H1 (cell line): ENCODE results near the gene INCENP. TPM values are rescaled to one million over a fixed set of nuclear protein-coding genes. Genes with fewer than 3 reads are reported as not detected.

ENCODE experiments used
- GABPA ChIP-seq: IDR thresholded peaks from 2 replicates; pipeline ENCODE4 v1.6.1; 2011; ENCODE audit warnings: mild to moderate bottlenecking, low read length, moderate library complexity, borderline replicate concordance; ENCODE audit not compliant: insufficient read depth
- RXRA ChIP-seq: IDR thresholded peaks from 2 replicates; pipeline ENCODE4 v1.6.1; 2011; ENCODE audit warnings: low read depth, mild to moderate bottlenecking, low read length, moderate library complexity; ENCODE audit not compliant: insufficient read depth
- SIN3A ChIP-seq, 2 experiments: IDR thresholded peaks in 1 of 2; conservative IDR thresholded peaks in 1 of 2; 2 replicates each; pipeline ENCODE4 v1.6.1; 2011 to 2012; ENCODE audit warnings: low read length in 2 of 2, improper control_type of control experiment in 1 of 2, low read depth in 1 of 2, mild to moderate bottlenecking in 1 of 2
- polyA plus RNA-seq, 7 experiments: library from polyadenylated mRNA; depleted of rRNA in 3 of 7; stranded (reverse) in 5 of 7; unstranded in 2 of 7; fragments of >200 nt in 5 of 7; fragments of 200-250 nt in 2 of 7; gene quantifications; 1 replicate in 5 of 7; 2 replicates in 1 of 7; 4 replicates in 1 of 7; pipeline versions ENCODE4 v1.2.1 to v1.2.3, GENCODE V29; 2011 to 2013; ENCODE audit warnings: missing spikeins in 2 of 7, mixed read lengths in 2 of 7
- total RNA-seq: library from RNA; stranded (reverse); fragmentation: NEBNext Ultra II Directional; extraction: Animal tissue kit (Norgen Biotek cat#: 25700); gene quantifications from 2 replicates; pipeline ENCODE4 v1.2.1, GENCODE V29; 2021
- TF ChIP-seq, protein P1 (sequence below): fragments of 300-600 bp; sonication (generic); IDR thresholded peaks from 2 replicates; pipeline ENCODE4 v1.7.1; 2012; ENCODE audit warnings: low read length, moderate library complexity, mild to moderate bottlenecking, inconsistent platforms; ENCODE audit not compliant: insufficient replicate concordance

Gene INCENP
- total and polyA plus RNA-seq, 2 of the 8 experiments (the other 6 are each of a cell fraction or from before 2014, with no cell fraction given), result 25.4 to 132 TPM

DNA sequence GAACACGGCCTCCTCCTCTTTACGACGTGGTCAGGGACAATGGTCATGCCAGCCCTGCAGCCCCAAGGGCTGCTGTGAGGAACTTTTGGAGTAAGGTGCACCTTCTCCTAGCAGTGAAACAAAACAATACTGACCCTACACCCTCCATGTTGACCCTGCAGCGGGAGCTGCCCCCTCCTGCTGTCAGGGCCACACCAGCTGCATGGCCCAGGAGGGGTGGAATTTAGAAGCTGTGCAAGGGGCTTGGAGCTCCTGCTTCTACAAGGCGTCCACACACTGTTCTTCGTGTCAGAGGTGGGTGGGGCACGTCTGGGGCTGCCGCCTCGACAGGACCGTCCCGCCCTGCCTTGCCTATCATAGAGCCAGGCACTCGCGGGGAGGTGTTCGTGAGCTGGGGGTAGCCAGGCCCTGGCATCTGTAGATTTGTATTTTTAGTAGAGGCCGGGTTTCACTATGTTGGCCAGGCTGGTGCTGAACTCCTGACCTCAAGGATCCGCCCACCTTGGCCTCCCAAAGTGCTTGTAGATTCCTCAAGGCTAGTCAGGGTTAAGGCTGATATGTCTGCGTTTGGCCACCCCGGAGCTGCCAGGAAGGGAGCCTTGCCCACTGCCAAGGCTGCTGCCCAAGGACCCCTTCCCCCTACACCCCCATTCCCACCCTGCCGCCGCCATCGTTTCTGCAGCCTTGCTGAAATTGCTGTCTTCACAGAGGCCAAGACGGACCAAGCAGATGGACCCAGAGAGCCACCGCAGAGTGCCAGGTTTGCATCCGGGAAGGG, 15.9 kb downstream of the INCENP start (continued):
- TF ChIP-seq SIN3A (conservative IDR thresholded peaks at IDR 0.05 in 1 of 2, IDR thresholded peaks at IDR 0.05 in 1 of 2; ENCODE audit: low read depth in 1 of 2, low read length in 2 of 2), result no peak
- no peak for TF ChIP-seq GABPA
- TF ChIP-seq, protein P1, sequence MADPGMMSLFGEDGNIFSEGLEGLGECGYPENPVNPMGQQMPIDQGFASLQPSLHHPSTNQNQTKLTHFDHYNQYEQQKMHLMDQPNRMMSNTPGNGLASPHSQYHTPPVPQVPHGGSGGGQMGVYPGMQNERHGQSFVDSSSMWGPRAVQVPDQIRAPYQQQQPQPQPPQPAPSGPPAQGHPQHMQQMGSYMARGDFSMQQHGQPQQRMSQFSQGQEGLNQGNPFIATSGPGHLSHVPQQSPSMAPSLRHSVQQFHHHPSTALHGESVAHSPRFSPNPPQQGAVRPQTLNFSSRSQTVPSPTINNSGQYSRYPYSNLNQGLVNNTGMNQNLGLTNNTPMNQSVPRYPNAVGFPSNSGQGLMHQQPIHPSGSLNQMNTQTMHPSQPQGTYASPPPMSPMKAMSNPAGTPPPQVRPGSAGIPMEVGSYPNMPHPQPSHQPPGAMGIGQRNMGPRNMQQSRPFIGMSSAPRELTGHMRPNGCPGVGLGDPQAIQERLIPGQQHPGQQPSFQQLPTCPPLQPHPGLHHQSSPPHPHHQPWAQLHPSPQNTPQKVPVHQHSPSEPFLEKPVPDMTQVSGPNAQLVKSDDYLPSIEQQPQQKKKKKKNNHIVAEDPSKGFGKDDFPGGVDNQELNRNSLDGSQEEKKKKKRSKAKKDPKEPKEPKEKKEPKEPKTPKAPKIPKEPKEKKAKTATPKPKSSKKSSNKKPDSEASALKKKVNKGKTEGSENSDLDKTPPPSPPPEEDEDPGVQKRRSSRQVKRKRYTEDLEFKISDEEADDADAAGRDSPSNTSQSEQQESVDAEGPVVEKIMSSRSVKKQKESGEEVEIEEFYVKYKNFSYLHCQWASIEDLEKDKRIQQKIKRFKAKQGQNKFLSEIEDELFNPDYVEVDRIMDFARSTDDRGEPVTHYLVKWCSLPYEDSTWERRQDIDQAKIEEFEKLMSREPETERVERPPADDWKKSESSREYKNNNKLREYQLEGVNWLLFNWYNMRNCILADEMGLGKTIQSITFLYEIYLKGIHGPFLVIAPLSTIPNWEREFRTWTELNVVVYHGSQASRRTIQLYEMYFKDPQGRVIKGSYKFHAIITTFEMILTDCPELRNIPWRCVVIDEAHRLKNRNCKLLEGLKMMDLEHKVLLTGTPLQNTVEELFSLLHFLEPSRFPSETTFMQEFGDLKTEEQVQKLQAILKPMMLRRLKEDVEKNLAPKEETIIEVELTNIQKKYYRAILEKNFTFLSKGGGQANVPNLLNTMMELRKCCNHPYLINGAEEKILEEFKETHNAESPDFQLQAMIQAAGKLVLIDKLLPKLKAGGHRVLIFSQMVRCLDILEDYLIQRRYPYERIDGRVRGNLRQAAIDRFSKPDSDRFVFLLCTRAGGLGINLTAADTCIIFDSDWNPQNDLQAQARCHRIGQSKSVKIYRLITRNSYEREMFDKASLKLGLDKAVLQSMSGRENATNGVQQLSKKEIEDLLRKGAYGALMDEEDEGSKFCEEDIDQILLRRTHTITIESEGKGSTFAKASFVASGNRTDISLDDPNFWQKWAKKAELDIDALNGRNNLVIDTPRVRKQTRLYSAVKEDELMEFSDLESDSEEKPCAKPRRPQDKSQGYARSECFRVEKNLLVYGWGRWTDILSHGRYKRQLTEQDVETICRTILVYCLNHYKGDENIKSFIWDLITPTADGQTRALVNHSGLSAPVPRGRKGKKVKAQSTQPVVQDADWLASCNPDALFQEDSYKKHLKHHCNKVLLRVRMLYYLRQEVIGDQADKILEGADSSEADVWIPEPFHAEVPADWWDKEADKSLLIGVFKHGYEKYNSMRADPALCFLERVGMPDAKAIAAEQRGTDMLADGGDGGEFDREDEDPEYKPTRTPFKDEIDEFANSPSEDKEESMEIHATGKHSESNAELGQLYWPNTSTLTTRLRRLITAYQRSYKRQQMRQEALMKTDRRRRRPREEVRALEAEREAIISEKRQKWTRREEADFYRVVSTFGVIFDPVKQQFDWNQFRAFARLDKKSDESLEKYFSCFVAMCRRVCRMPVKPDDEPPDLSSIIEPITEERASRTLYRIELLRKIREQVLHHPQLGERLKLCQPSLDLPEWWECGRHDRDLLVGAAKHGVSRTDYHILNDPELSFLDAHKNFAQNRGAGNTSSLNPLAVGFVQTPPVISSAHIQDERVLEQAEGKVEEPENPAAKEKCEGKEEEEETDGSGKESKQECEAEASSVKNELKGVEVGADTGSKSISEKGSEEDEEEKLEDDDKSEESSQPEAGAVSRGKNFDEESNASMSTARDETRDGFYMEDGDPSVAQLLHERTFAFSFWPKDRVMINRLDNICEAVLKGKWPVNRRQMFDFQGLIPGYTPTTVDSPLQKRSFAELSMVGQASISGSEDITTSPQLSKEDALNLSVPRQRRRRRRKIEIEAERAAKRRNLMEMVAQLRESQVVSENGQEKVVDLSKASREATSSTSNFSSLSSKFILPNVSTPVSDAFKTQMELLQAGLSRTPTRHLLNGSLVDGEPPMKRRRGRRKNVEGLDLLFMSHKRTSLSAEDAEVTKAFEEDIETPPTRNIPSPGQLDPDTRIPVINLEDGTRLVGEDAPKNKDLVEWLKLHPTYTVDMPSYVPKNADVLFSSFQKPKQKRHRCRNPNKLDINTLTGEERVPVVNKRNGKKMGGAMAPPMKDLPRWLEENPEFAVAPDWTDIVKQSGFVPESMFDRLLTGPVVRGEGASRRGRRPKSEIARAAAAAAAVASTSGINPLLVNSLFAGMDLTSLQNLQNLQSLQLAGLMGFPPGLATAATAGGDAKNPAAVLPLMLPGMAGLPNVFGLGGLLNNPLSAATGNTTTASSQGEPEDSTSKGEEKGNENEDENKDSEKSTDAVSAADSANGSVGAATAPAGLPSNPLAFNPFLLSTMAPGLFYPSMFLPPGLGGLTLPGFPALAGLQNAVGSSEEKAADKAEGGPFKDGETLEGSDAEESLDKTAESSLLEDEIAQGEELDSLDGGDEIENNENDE, result no peak
- no peak for TF ChIP-seq RXRA
